Raji (cell line): Measurements from ENCODE around the gene ISL2.

Source experiments
- POLR2A ChIP-seq: IDR thresholded peaks from 2 replicates; pipeline ENCODE4 v1.6.1; 2011; ENCODE audit warnings: low read depth, low read length, control low read depth; ENCODE audit not compliant: insufficient read depth

Gene ISL2

GRCh38 chr15:76380249-76380648 lies 43.7 kb downstream of the ISL2 start:
- no peak for TF ChIP-seq POLR2A

GRCh38 chr15:76381366-76381765 lies 44.8 kb downstream of the ISL2 start:
- no peak for TF ChIP-seq POLR2A

- no peak for TF ChIP-seq POLR2A
Observed at GRCh38 chr15:76382987-76383728, 46.6 kb downstream of the ISL2 start.

GRCh38 chr15:76384409-76384808 lies 47.8 kb downstream of the ISL2 start:
- TF ChIP-seq POLR2A, result no peak

GRCh38 chr15:76386178-76386577 lies 49.6 kb downstream of the ISL2 start:
- TF ChIP-seq POLR2A, result no peak

- TF ChIP-seq POLR2A, result no peak
Observed at GRCh38 chr15:76386926-76387325, 50.4 kb downstream of the ISL2 start.

- TF ChIP-seq POLR2A, result no peak
Observed at GRCh38 chr15:76390571-76390970, 54.0 kb downstream of the ISL2 start.

GRCh38 chr15:76391309-76391708 lies 54.7 kb downstream of the ISL2 start:
- TF ChIP-seq POLR2A, result no peak

GRCh38 chr15:76391847-76392246 lies 55.3 kb downstream of the ISL2 start:
- TF ChIP-seq POLR2A, result no peak
